Measurements from ENCODE around the gene LAGE3. TPM values are rescaled to one million over a fixed set of nuclear protein-coding genes. Genes with fewer than 3 reads are reported as not detected.

The LAGE3 gene
- total and polyA plus RNA-seq, 5 experiments from 2014 or later, result 18.6 to 81.8 (median 62.6) TPM

- DNase-seq, result no peak
- Mint-ChIP-seq H3K9me3 (no peaks in the 10 kb centered on the region), H3K27me3 (no peaks in the 10 kb centered on the region), H3K4me1 (peaks cover 1 to 43% (median 27%) of the 10 kb centered on the region in 4 donors), H3K4me3 (peak overlapping the region in 7 of 10 donors; percentile 7 to 80 (median 51)), H3K36me3 (peaks cover 0 to 8% (median 0%) of the 10 kb centered on the region in 3 donors), H3K27ac (peak overlapping the region in 3 of 10 donors; percentile 3 to 27 (median 20))
- no peak for ATAC-seq
- POLR2A ChIA-PET, result interaction anchor here (0.6 to 9.4 kb wide), 6 partner anchors 28 to 85 kb away, joined by 3 to 102 read pairs (median 6); partner anchors contain the start of genes FAM50A, IKBKG and RPL10
Observed at GRCh38 chrX:154484255-154485149, 5.4 kb upstream of the LAGE3 start.

GRCh38 chrX:154483325-154483724 is 4.2 kb upstream of the LAGE3 start:
- Mint-ChIP-seq H3K36me3 (peaks cover 0 to 6% (median 0%) of the 10 kb centered on the region in 3 donors), H3K27me3 (no peaks in the 10 kb centered on the region), H3K4me1 (peaks cover 0 to 36% (median 27%) of the 10 kb centered on the region in 4 donors), H3K27ac (peak overlapping the region in 4 of 10 donors; percentile 25 to 67 (median 40)), H3K4me3 (peak overlapping the region in 3 of 10 donors; percentile 6 to 59 (median 6)), H3K9me3 (no peaks in the 10 kb centered on the region)
- POLR2A ChIA-PET, result interaction anchor here (9.4 kb wide), 1 partner anchor 84 kb away, joined by 102 read pairs; the partner anchor contains the start of gene RPL10
- no peak for DNase-seq
- ATAC-seq, result no peak

DNA sequence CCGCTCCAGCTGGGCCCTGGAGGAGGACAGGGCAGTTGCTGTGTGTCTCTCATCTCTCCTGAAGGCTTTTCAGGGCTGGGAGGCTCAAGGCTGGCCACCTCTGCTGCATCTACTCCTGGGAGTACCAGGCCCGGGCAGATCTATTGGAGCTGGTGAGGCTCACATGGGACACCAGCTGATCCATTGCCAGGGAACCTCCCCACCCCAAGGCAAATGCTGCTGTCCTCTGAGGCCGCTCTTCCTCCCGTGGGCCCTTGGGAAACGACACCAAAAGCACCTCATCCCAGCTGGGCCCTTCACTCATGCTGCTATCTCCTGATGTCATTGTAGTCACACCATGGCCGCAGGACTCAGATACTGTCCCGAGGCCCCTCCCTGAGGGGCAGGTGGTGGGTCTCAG is 3.7 kb upstream of the LAGE3 start:
- POLR2A ChIA-PET, result interaction anchor here (0.5 to 9.4 kb wide), 2 partner anchors 18 to 84 kb away, joined by 4 to 102 read pairs; partner anchors contain the start of gene RPL10
- no peak overlapping the region for H3K27ac Mint-ChIP-seq

DNA sequence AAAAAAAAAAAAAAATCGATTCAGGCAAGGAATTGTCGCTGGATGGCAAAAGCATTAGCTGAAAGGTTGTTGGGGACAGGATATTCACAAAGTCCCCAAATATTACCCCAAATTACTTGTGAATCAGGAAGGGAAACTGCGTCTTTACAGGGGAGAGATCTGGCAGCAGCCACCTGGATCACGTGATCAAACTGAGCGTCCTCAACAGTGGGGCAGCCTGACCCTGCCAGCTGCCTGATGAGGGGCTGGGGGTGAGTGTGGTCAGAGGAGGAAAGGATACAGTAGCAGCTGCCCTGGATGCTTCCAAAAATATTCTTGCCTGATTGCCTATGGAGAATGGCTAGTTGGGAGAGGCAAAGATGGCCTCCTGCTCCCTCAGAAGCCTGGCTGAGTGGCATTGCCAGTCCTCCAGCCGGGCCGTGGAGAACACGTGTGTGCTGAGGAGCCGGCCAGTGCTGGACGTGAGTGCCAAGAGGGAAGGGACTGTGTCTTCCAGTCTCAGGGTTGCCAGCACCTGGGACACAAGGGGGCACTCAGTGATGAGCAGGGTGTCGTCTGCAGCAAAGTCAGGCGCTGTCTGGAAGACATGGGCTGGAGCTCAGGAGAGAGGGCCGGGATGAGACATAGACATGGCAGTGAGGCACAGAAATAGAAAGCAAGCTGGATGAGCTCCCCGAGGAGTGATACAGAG is 3.0 kb upstream of the LAGE3 start:
- POLR2A ChIA-PET, result interaction anchor here (0.5 to 9.4 kb wide), 8 partner anchors 9 to 84 kb away, joined by 3 to 102 read pairs (median 4); partner anchors contain the start of genes G6PD, RPL10 and SLC10A3
- H3K4me3 Mint-ChIP-seq, result no peak overlapping the region
- no peaks in the 10 kb centered on the region for H3K27me3 Mint-ChIP-seq
- H3K36me3 Mint-ChIP-seq, result no peaks in the 10 kb centered on the region
- peaks cover 0 to 40% (median 24%) of the 10 kb centered on the region in 4 donors for H3K4me1 Mint-ChIP-seq
- H3K9me3 Mint-ChIP-seq, result no peaks in the 10 kb centered on the region
- ATAC-seq (no peak), DNase-seq (no peak)
- H3K27ac Mint-ChIP-seq, result peak overlapping the region in 1 of 10 donors; percentile 51

More for the DNA sequence above, 3.7 kb upstream of the LAGE3 start:
- peaks cover 0 to 36% (median 24%) of the 10 kb centered on the region in 4 donors for H3K4me1 Mint-ChIP-seq
- H3K27me3 Mint-ChIP-seq, result no peaks in the 10 kb centered on the region
- H3K9me3 Mint-ChIP-seq, result no peaks in the 10 kb centered on the region
- H3K4me3 Mint-ChIP-seq, result no peak overlapping the region
- DNase-seq, result no peak
- no peak for ATAC-seq
- peaks cover 0 to 1% (median 0%) of the 10 kb centered on the region in 3 donors for H3K36me3 Mint-ChIP-seq

GRCh38 chrX:154481195-154481594 is 2.1 kb upstream of the LAGE3 start:
- DNase-seq, result no peak
- Mint-ChIP-seq H3K27me3 (no peaks in the 10 kb centered on the region), H3K4me3 (no peak overlapping the region), H3K4me1 (peaks cover 0 to 46% (median 26%) of the 10 kb centered on the region in 4 donors), H3K9me3 (no peaks in the 10 kb centered on the region), H3K36me3 (no peaks in the 10 kb centered on the region), H3K27ac (no peak overlapping the region)
- ATAC-seq, result no peak
- POLR2A ChIA-PET, result interaction anchor here (0.6 to 1.6 kb wide), 5 partner anchors 10 to 83 kb away, joined by 3 to 7 read pairs (median 3); partner anchors contain the start of genes G6PD, RPL10 and SLC10A3

- POLR2A ChIA-PET, result interaction anchor here (0.8 to 3.3 kb wide), 7 partner anchors 9 to 533 kb away, joined by 3 to 15 read pairs (median 4); partner anchors contain the start of genes FAM3A, PLXNA3, RENBP and RPL10
Observed at GRCh38 chrX:154477891-154478477, 1.1 kb downstream of the LAGE3 start.

GRCh38 chrX:154476821-154477220 is 2.3 kb downstream of the LAGE3 start:
- ATAC-seq (no peak), DNase-seq (no peak)
- Mint-ChIP-seq H3K4me1 (peaks cover 1 to 22% (median 18%) of the 10 kb centered on the region in 4 donors), H3K27ac (peak overlapping the region in 6 of 10 donors; percentile 29 to 83 (median 58)), H3K9me3 (peaks cover 0 to 3% (median 0%) of the 10 kb centered on the region in 9 donors), H3K27me3 (no peaks in the 10 kb centered on the region), H3K36me3 (peaks cover 0 to 10% (median 0%) of the 10 kb centered on the region in 3 donors), H3K4me3 (peak overlapping the region in 5 of 10 donors; percentile 11 to 70 (median 30))
- POLR2A ChIA-PET, result interaction anchor here (0.7 to 3.3 kb wide), 5 partner anchors 9 to 78 kb away, joined by 3 to 15 read pairs (median 5); partner anchors contain the start of genes PLXNA3, RPL10 and SLC10A3

More at GRCh38 chrX:154477891-154478477, 1.1 kb downstream of the LAGE3 start:
- peak overlapping the region; percentile 79 to 91 (median 83) for H3K4me3 Mint-ChIP-seq
- H3K4me1 Mint-ChIP-seq, result peaks cover 1 to 27% (median 19%) of the 10 kb centered on the region in 4 donors
- peaks cover 0 to under 1% (median 0%) of the 10 kb centered on the region in 9 donors for H3K9me3 Mint-ChIP-seq
- H3K36me3 Mint-ChIP-seq, result peaks cover 0 to 5% (median 0%) of the 10 kb centered on the region in 3 donors
- ATAC-seq (no peak), DNase-seq (no peak)
- H3K27me3 Mint-ChIP-seq, result no peaks in the 10 kb centered on the region
- H3K27ac Mint-ChIP-seq, result peak overlapping the region in 9 of 10 donors; percentile 60 to 93 (median 87)

- H3K27me3 Mint-ChIP-seq, result no peaks in the 10 kb centered on the region
- H3K27ac Mint-ChIP-seq, result peak overlapping the region in 2 of 10 donors; percentile 40 to 67
- no peak overlapping the region for H3K4me3 Mint-ChIP-seq
- ATAC-seq (no peak), DNase-seq (no peak)
- POLR2A ChIA-PET, result interaction anchor here (1.1 kb wide), 1 partner anchor 16 kb away, joined by 3 read pairs; the partner anchor contains the start of gene SLC10A3
- peaks cover 0 to 3% (median 0%) of the 10 kb centered on the region in 9 donors for H3K9me3 Mint-ChIP-seq
- H3K4me1 Mint-ChIP-seq, result peaks cover 1 to 18% (median 10%) of the 10 kb centered on the region in 4 donors
- H3K36me3 Mint-ChIP-seq, result peaks cover 0 to 26% (median 0%) of the 10 kb centered on the region in 3 donors
Observed at GRCh38 chrX:154473683-154474082, 5.4 kb downstream of the LAGE3 start.

- no peak for ATAC-seq
- H3K36me3 Mint-ChIP-seq, result peaks cover 0 to 26% (median 0%) of the 10 kb centered on the region in 3 donors
Observed at GRCh38 chrX:154472685-154473632, 6.1 kb downstream of the LAGE3 start.

GRCh38 chrX:154471839-154472684 is 7.0 kb downstream of the LAGE3 start:
- Mint-ChIP-seq H3K9me3 (peaks cover 0 to 3% (median 0%) of the 10 kb centered on the region in 9 donors), H3K27ac (peak overlapping the region in 1 of 10 donors; percentile 25), H3K36me3 (peaks cover 0 to 26% (median 0%) of the 10 kb centered on the region in 3 donors), H3K4me1 (peaks cover under 1 to 7% (median 4%) of the 10 kb centered on the region in 4 donors), H3K4me3 (no peak overlapping the region), H3K27me3 (no peaks in the 10 kb centered on the region)
- DNase-seq (no peak), ATAC-seq (no peak)
- POLR2A ChIA-PET, result interaction anchor here (0.9 kb wide), 1 partner anchor 26 kb away, joined by 3 read pairs; no protein-coding TSS in a partner anchor

More at GRCh38 chrX:154472685-154473632, 6.1 kb downstream of the LAGE3 start:
- Mint-ChIP-seq H3K27me3 (no peaks in the 10 kb centered on the region), H3K27ac (peak overlapping the region in 2 of 10 donors; percentile 40 to 67), H3K4me3 (no peak overlapping the region), H3K4me1 (peaks cover 1 to 16% (median 9%) of the 10 kb centered on the region in 4 donors), H3K9me3 (peaks cover 0 to 3% (median 0%) of the 10 kb centered on the region in 9 donors)
- POLR2A ChIA-PET, result interaction anchor here (0.9 to 1.1 kb wide), 2 partner anchors 17 to 25 kb away, joined by 3 read pairs; partner anchors contain the start of gene SLC10A3
- DNase-seq, result no peak
